ENCODE measurements around the gene ATAD2B.
A peak's percentile ranks its signal among the peaks of the same experiment; 100 is the strongest.
"Not testable (repeated sequence)": the region's sequence is repeated elsewhere in the genome, so short reads cannot be mapped to it uniquely, and the experiment has no call there.

ATAD2B gene

GRCh38 chr2:23782126-23782525, 144.8 kb downstream of the ATAD2B start:
- Mint-ChIP-seq H3K27me3 (ENCODE audit: low read depth) (no peaks in the 10 kb centered on the region), H3K4me3 (no peak overlapping the region), H3K4me1 (ENCODE audit: low read depth) (peaks cover 4% of the 10 kb centered on the region), H3K27ac (no peak overlapping the region), H3K9me3 (no peaks in the 10 kb centered on the region), H3K36me3 (ENCODE audit: low read depth) (peaks cover 18% of the 10 kb centered on the region)
- no peak for DNase-seq (ENCODE audit: low spot score)

- not testable (repeated sequence) for H3K27ac Mint-ChIP-seq; H3K9me3 Mint-ChIP-seq; DNase-seq (ENCODE audit: low spot score); H3K4me3 Mint-ChIP-seq; H3K27me3 Mint-ChIP-seq (ENCODE audit: low read depth); H3K4me1 Mint-ChIP-seq (ENCODE audit: low read depth)
- peaks cover 15% of the 10 kb centered on the region for H3K36me3 Mint-ChIP-seq (ENCODE audit: low read depth)
These were observed 146.5 kb downstream of the ATAD2B start for GRCh38 chr2:23780465-23780864.

- Mint-ChIP-seq H3K27me3 (ENCODE audit: low read depth) (no peaks in the 10 kb centered on the region), H3K4me1 (ENCODE audit: low read depth) (peaks cover 1% of the 10 kb centered on the region), H3K36me3 (ENCODE audit: low read depth) (peaks cover 11% of the 10 kb centered on the region), H3K9me3 (no peaks in the 10 kb centered on the region), H3K27ac (no peak overlapping the region), H3K4me3 (no peak overlapping the region)
- no peak for DNase-seq (ENCODE audit: low spot score)
These were observed 149.1 kb downstream of the ATAD2B start for GRCh38 chr2:23777826-23778225.

- Mint-ChIP-seq H3K27ac (no peak overlapping the region), H3K27me3 (ENCODE audit: low read depth) (no peaks in the 10 kb centered on the region), H3K4me3 (no peak overlapping the region), H3K36me3 (ENCODE audit: low read depth) (peaks cover 24% of the 10 kb centered on the region), H3K4me1 (ENCODE audit: low read depth) (peaks cover 1% of the 10 kb centered on the region), H3K9me3 (peaks cover 8% of the 10 kb centered on the region)
- no peak for DNase-seq (ENCODE audit: low spot score)
These were observed 150.9 kb downstream of the ATAD2B start for GRCh38 chr2:23776021-23776420.

GRCh38 chr2:23772684-23773083, 154.2 kb downstream of the ATAD2B start:
- no peak for DNase-seq (ENCODE audit: low spot score)
- H3K4me3 Mint-ChIP-seq, result no peak overlapping the region
- peaks cover 35% of the 10 kb centered on the region for H3K36me3 Mint-ChIP-seq (ENCODE audit: low read depth)
- H3K27ac Mint-ChIP-seq, result no peak overlapping the region
- H3K27me3 Mint-ChIP-seq (ENCODE audit: low read depth), result no peaks in the 10 kb centered on the region
- peaks cover 9% of the 10 kb centered on the region for H3K9me3 Mint-ChIP-seq
- H3K4me1 Mint-ChIP-seq (ENCODE audit: low read depth), result peaks cover 1% of the 10 kb centered on the region

- no peaks in the 10 kb centered on the region for H3K4me1 Mint-ChIP-seq (ENCODE audit: low read depth)
- DNase-seq (ENCODE audit: low spot score), result no peak
- peaks cover 9% of the 10 kb centered on the region for H3K9me3 Mint-ChIP-seq
- no peak overlapping the region for H3K27ac Mint-ChIP-seq
- H3K36me3 Mint-ChIP-seq (ENCODE audit: low read depth), result peaks cover 36% of the 10 kb centered on the region
- no peaks in the 10 kb centered on the region for H3K27me3 Mint-ChIP-seq (ENCODE audit: low read depth)
- no peak overlapping the region for H3K4me3 Mint-ChIP-seq
These were observed 154.9 kb downstream of the ATAD2B start for GRCh38 chr2:23772056-23772455.

- Mint-ChIP-seq H3K4me1 (ENCODE audit: low read depth) (no peaks in the 10 kb centered on the region), H3K27ac (no peak overlapping the region), H3K27me3 (ENCODE audit: low read depth) (no peaks in the 10 kb centered on the region), H3K9me3 (peaks cover 9% of the 10 kb centered on the region), H3K4me3 (no peak overlapping the region), H3K36me3 (ENCODE audit: low read depth) (peaks cover 31% of the 10 kb centered on the region)
- DNase-seq (ENCODE audit: low spot score), result no peak
These were observed 157.6 kb downstream of the ATAD2B start for GRCh38 chr2:23769364-23769763.

GRCh38 chr2:23767876-23768621, 158.9 kb downstream of the ATAD2B start:
- peaks cover 9% of the 10 kb centered on the region for H3K9me3 Mint-ChIP-seq
- no peaks in the 10 kb centered on the region for H3K4me1 Mint-ChIP-seq (ENCODE audit: low read depth)
- H3K4me3 Mint-ChIP-seq, result no peak overlapping the region

GRCh38 chr2:23762141-23762540, 164.8 kb downstream of the ATAD2B start:
- H3K9me3 Mint-ChIP-seq, result no peaks in the 10 kb centered on the region
- peaks cover 11% of the 10 kb centered on the region for H3K36me3 Mint-ChIP-seq (ENCODE audit: low read depth)
- H3K4me1 Mint-ChIP-seq (ENCODE audit: low read depth), result peaks cover 7% of the 10 kb centered on the region
- H3K27me3 Mint-ChIP-seq (ENCODE audit: low read depth), result no peaks in the 10 kb centered on the region
- H3K27ac Mint-ChIP-seq, result no peak overlapping the region
- DNase-seq (ENCODE audit: low spot score), result no peak
- H3K4me3 Mint-ChIP-seq, result no peak overlapping the region

More at GRCh38 chr2:23767876-23768621, 158.9 kb downstream of the ATAD2B start:
- DNase-seq (ENCODE audit: low spot score), result no peak
- Mint-ChIP-seq H3K27me3 (ENCODE audit: low read depth) (no peaks in the 10 kb centered on the region), H3K27ac (no peak overlapping the region), H3K36me3 (ENCODE audit: low read depth) (peaks cover 31% of the 10 kb centered on the region)

- Mint-ChIP-seq H3K36me3 (ENCODE audit: low read depth) (peaks cover 11% of the 10 kb centered on the region), H3K4me3 (no peak overlapping the region), H3K27ac (peak overlapping the region; percentile 28), H3K9me3 (no peaks in the 10 kb centered on the region), H3K4me1 (ENCODE audit: low read depth) (peaks cover 7% of the 10 kb centered on the region), H3K27me3 (ENCODE audit: low read depth) (no peaks in the 10 kb centered on the region)
- no peak for DNase-seq (ENCODE audit: low spot score)
These were observed 165.3 kb downstream of the ATAD2B start for GRCh38 chr2:23761638-23762037.

- no peak for DNase-seq (ENCODE audit: low spot score)
- Mint-ChIP-seq H3K27ac (no peak overlapping the region), H3K4me1 (ENCODE audit: low read depth) (peaks cover 7% of the 10 kb centered on the region), H3K9me3 (no peaks in the 10 kb centered on the region), H3K4me3 (no peak overlapping the region), H3K36me3 (ENCODE audit: low read depth) (peaks cover 11% of the 10 kb centered on the region), H3K27me3 (ENCODE audit: low read depth) (no peaks in the 10 kb centered on the region)
These were observed 166.2 kb downstream of the ATAD2B start for GRCh38 chr2:23760736-23761135.

- Mint-ChIP-seq H3K9me3 (no peaks in the 10 kb centered on the region), H3K36me3 (ENCODE audit: low read depth) (peaks cover 22% of the 10 kb centered on the region), H3K4me1 (ENCODE audit: low read depth) (peaks cover 7% of the 10 kb centered on the region), H3K27ac (no peak overlapping the region), H3K4me3 (no peak overlapping the region), H3K27me3 (ENCODE audit: low read depth) (no peaks in the 10 kb centered on the region)
- no peak for DNase-seq (ENCODE audit: low spot score)
These were observed 169.1 kb downstream of the ATAD2B start for GRCh38 chr2:23757686-23758433.

GRCh38 chr2:23756593-23757292, 170.2 kb downstream of the ATAD2B start:
- no peaks in the 10 kb centered on the region for H3K9me3 Mint-ChIP-seq
- DNase-seq (ENCODE audit: low spot score), result no peak
- H3K27me3 Mint-ChIP-seq (ENCODE audit: low read depth), result no peaks in the 10 kb centered on the region
- H3K4me1 Mint-ChIP-seq (ENCODE audit: low read depth), result peaks cover 3% of the 10 kb centered on the region
- no peak overlapping the region for H3K4me3 Mint-ChIP-seq
- H3K27ac Mint-ChIP-seq, result no peak overlapping the region
- H3K36me3 Mint-ChIP-seq (ENCODE audit: low read depth), result peaks cover 19% of the 10 kb centered on the region

- Mint-ChIP-seq H3K27ac (no peak overlapping the region), H3K27me3 (ENCODE audit: low read depth) (no peaks in the 10 kb centered on the region), H3K4me3 (no peak overlapping the region), H3K9me3 (no peaks in the 10 kb centered on the region), H3K4me1 (ENCODE audit: low read depth) (no peaks in the 10 kb centered on the region), H3K36me3 (ENCODE audit: low read depth) (peaks cover 26% of the 10 kb centered on the region)
- DNase-seq (ENCODE audit: low spot score), result no peak
These were observed 172.0 kb downstream of the ATAD2B start for GRCh38 chr2:23754970-23755369.
